HepG2 (cell line): ENCODE data around the gene TTN.

Experiments used
- ETV6 ChIP-seq: sonication (generic); formaldehyde crosslinking; conservative IDR thresholded peaks from 2 replicates; pipeline ENCODE4 v1.4.0; 2020; ENCODE audit warnings: missing genetic modification reagents
- JUND ChIP-seq: sonication (generic); formaldehyde crosslinking; IDR thresholded peaks from 2 replicates; pipeline ENCODE4 v1.8.0; 2022; ENCODE audit warnings: mild to moderate bottlenecking, missing genetic modification reagents
- KLF16 ChIP-seq, 2 experiments: sonication (generic) in 1 of 2; formaldehyde crosslinking in 1 of 2; IDR thresholded peaks; 2 replicates each; pipeline versions ENCODE4 v1.6.1 to v1.8.0; 2016 to 2023; ENCODE audit warnings: missing genetic modification reagents in 2 of 2, missing compliant biosample characterization in 1 of 2
- ZNF354B ChIP-seq: sonication (generic); formaldehyde crosslinking; IDR thresholded peaks from 2 replicates; pipeline ENCODE4 v1.8.0; 2022; ENCODE audit warnings: mild to moderate bottlenecking, missing genetic modification reagents
- ZNF446 ChIP-seq: sonication (generic); formaldehyde crosslinking; IDR thresholded peaks from 2 replicates; pipeline ENCODE4 v1.5.0; 2020; ENCODE audit warnings: mild to moderate bottlenecking, missing genetic modification reagents
- ZNF674 ChIP-seq: sonication (generic); formaldehyde crosslinking; IDR thresholded peaks from 2 replicates; pipeline ENCODE4 v1.5.0; 2020; ENCODE audit warnings: low read depth, mild to moderate bottlenecking, missing genetic modification reagents
- TF ChIP-seq, protein P1 (sequence below): sonication (generic); formaldehyde crosslinking; IDR thresholded peaks from 2 replicates; pipeline ENCODE4 v1.4.0; 2020; ENCODE audit warnings: missing genetic modification reagents

- no peak for TF ChIP-seq KLF16 (CRISPR knock-in tag; IDR thresholded peaks at IDR 0.05)
- no peak for TF ChIP-seq JUND (CRISPR knock-in tag)
- TF ChIP-seq ETV6 (CRISPR knock-in tag), result no peak
- TF ChIP-seq, protein P1, sequence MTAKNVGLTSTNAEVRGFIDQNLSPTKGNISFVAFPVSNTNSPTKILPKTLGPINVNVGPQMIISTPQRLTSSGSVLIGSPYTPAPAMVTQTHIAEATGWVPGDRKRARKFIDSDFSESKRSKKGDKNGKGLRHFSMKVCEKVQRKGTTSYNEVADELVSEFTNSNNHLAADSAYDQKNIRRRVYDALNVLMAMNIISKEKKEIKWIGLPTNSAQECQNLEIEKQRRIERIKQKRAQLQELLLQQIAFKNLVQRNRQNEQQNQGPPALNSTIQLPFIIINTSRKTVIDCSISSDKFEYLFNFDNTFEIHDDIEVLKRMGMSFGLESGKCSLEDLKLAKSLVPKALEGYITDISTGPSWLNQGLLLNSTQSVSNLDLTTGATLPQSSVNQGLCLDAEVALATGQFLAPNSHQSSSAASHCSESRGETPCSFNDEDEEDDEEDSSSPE (CRISPR knock-in tag), result no peak
- TF ChIP-seq ZNF674 (CRISPR knock-in tag), result no peak
- no peak for TF ChIP-seq ZNF446 (CRISPR knock-in tag)
- no peak for TF ChIP-seq ZNF354B (CRISPR knock-in tag)
These were observed 91.9 kb downstream of the TTN start for GRCh38 chr2:178715366-178715765.
